ENCODE measurements around the gene PCSK1N.

PCSK1N gene, protein sequence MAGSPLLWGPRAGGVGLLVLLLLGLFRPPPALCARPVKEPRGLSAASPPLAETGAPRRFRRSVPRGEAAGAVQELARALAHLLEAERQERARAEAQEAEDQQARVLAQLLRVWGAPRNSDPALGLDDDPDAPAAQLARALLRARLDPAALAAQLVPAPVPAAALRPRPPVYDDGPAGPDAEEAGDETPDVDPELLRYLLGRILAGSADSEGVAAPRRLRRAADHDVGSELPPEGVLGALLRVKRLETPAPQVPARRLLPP

DNA sequence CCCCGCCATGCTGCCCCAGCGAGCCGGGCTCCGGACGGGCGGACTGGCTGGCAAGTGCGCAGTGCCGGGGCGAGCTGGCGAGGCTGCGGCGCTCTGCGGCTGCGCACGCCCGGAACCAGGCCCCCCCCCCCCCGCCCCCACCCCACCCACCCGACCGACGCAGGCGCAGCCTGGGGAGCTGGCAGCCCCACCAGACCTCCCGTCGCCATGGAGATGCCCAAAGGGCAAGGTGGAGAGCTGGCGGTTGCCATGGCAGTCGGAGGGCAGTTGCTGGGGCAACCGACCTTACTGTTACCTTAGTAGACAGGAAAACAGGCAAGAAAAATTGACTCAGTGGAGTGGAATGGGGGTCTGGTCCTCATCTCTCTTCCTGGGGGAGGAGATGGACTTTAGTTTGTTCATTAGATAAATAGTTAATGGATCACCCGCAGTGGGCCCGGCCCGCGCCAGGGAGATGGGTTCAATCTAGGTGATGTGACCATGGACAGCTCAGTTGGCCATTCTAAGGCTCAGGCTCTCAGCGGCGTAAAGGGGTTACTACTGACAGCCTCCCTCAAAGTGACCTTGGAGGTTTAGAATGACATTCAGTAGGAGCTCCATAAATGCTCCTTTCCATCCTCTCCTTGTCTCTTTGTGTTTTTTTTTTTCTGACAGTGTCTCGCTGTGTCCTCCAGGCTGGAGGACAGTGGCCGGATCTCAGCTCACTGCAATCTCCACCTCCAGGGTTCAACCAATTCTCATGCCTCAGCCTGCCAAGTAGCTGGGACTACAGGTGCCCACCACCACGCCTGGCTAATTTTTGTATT lies at the start of gene PCSK1N:
TSS of gene PCSK1N (minus strand) at position 87 of the 806 bp plus-strand sequence. CDS start at position 9, 78 bp downstream.
- TF ChIP-seq GATA2 (IDR thresholded peaks at IDR 0.05; ENCODE audit: low read depth, low read length) (no peak), GATA3 (IDR thresholded peaks at IDR 0.05; ENCODE audit: low read depth, low read length) (no peak)

DNA sequence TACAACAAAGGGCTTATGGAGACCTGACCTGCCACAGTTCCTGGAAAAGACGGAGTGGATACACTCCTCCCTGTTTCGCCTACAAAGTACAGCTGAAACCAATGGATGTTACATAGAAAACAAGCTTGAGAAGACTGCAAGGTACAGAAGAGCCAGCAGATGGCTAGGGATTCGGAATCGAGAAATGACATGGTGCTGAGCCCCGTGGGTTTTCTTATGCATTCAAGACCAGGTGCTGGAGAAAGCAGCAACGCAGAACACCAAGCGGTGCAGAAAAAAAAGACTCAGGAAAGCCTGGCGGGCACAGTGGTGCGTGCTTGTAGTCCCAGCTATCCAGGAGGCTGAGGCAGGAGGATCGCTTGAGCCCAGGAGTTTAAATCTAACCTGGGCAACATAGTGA lies 48.3 kb upstream of the PCSK1N start:
- TF ChIP-seq GATA2 (IDR thresholded peaks at IDR 0.05; ENCODE audit: low read depth, low read length), result no peak
- no peak for TF ChIP-seq GATA3 (IDR thresholded peaks at IDR 0.05; ENCODE audit: low read depth, low read length)

DNA sequence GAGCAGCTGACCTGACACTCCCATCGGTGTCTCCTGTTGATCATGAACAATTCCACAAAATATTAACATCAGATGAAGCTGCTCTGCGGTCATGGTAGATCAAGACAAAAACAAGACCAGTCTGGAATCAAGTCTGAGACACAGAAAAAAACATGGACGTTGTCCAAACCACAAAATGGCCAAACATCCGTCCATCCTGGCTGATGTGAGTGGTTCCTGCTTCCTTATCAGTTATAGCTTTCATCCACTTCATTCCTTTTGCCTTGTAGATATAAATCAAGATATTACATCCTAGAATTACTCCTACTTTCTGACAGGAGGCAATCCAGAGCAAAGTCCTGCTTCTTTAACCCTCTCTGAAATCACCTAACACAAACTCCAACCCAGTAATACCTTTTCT lies 28.8 kb upstream of the PCSK1N start:
- no peak for TF ChIP-seq GATA3 (IDR thresholded peaks at IDR 0.05; ENCODE audit: low read depth, low read length)
- no peak for TF ChIP-seq GATA2 (IDR thresholded peaks at IDR 0.05; ENCODE audit: low read depth, low read length)

DNA sequence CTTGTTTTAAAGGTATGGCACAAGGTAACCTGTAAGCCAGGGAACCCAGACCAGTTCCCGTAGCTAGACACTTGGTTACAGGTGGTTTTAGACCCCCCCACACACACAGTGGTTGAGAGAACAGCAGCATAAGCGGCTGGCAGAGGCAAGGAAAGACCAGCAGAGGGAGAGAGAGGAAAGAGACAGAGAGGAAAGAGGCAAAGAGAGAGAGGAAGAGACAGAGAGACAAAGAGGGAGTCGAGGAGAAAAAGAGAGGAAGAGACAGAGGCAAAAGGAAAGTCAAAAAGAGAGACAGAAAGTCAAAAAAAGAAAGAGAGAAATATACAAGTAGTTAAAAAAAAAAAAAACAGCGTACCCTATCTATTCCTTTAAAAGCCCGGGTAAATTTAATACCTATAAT lies 19.5 kb upstream of the PCSK1N start:
- TF ChIP-seq GATA2 (IDR thresholded peaks at IDR 0.05; ENCODE audit: low read depth, low read length) (no peak), GATA3 (IDR thresholded peaks at IDR 0.05; ENCODE audit: low read depth, low read length) (no peak)

DNA sequence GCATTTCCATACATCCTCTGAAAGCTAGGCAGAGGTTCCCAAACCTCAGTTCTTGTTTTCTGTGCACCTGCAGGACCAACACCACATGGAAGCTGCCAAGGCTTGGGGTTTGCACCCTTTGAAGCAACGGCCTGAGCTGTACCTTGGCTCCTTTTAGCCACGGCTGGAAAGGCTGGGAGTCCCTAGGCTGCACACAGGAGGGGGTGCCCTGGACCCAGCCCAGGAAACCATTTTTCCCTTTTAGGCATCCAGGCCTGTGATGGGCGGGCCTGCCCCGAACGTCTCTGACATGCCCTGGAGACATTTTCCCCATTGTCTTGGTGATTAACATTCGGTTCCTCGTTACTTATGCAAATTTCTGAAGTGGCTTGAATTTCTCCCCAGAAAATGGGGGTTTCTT lies 17.4 kb upstream of the PCSK1N start:
- TF ChIP-seq GATA3 (IDR thresholded peaks at IDR 0.05; ENCODE audit: low read depth, low read length) (no peak), GATA2 (IDR thresholded peaks at IDR 0.05; ENCODE audit: low read depth, low read length) (no peak)

DNA sequence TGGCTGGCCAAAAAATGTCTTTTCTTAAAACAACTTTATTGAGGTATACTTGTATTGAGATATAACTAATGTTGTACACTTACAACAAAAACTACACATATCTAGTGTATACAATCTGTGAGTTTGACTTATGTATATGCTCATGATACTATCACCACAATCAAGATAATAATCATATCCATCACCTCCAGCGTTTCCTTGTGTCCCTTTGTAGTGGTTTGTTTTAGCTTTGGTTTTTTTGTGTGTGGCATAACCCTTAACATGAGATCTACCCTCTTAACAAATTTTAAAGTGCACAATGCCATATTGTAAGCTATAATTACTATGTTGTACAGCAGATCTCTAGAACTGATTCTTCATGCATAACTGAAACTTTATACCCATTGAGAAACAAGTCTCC lies 13.4 kb upstream of the PCSK1N start:
- TF ChIP-seq GATA3 (IDR thresholded peaks at IDR 0.05; ENCODE audit: low read depth, low read length) (no peak), GATA2 (IDR thresholded peaks at IDR 0.05; ENCODE audit: low read depth, low read length) (no peak)

DNA sequence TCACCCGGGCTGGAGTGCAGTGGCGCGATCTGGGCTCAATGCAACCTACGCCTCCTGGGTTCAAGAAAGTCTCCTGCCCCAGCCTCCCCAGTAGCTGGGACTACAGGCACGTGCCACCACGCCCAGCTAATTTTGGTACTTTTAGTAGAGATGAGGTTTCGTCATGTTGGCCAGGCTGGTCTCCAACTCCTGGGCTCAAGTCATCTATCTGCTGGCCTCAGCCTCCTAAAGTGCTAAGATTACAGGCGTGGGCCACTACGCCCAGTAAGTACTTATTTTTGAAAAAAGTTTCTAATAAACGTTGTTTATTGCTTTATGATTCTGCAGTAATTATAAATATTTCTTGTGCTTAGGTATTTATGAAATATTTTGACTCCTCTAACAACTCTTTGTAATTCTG lies 4.3 kb upstream of the PCSK1N start:
- no peak for TF ChIP-seq GATA2 (IDR thresholded peaks at IDR 0.05; ENCODE audit: low read depth, low read length)
- no peak for TF ChIP-seq GATA3 (IDR thresholded peaks at IDR 0.05; ENCODE audit: low read depth, low read length)

DNA sequence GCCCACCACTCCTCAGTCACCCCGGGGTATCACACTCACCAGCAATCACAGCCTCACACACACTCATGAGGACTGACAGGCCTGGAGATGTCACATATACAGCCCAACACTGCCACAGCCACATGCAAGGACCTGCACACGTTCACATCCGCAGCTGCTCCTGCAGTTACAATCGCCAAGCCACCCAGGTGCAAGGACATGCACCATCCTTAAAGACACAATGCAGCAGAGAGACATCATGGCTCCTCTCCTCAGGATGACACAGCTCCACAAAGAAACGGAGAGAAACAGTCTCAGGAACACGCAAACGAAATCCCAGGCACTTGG lies 1.1 kb downstream of the PCSK1N start:
- TF ChIP-seq GATA3 (IDR thresholded peaks at IDR 0.05; ENCODE audit: low read depth, low read length) (no peak), GATA2 (IDR thresholded peaks at IDR 0.05; ENCODE audit: low read depth, low read length) (no peak)

DNA sequence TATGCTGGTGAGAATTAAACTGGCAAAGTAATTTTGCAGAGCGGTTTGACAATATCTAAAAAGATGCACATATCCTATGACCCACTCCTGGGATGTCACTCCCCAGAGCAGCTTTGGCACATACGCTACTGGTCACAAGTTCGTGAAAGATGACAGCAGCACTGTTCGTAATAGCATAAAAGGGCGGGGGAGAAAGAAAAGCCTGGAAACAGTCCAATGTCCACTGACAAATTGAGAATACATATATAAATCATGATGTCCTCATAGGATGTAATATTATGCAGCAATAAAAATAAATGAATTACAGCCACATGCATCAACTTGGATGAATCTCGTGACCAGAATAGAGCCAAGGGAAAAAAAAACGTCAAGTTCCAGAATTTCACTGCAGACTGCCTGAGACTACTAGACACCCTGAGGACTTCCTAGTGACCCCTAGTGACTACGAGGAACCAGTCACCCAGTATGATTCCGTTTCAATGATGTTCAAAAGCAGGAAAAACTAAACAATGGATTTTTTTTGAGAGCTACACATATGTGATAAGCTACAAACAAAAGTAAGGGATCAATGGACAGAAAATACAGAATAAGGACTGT lies 1.8 kb downstream of the PCSK1N start:
- TF ChIP-seq GATA2 (IDR thresholded peaks at IDR 0.05; ENCODE audit: low read depth, low read length) (no peak), GATA3 (IDR thresholded peaks at IDR 0.05; ENCODE audit: low read depth, low read length) (no peak)

DNA sequence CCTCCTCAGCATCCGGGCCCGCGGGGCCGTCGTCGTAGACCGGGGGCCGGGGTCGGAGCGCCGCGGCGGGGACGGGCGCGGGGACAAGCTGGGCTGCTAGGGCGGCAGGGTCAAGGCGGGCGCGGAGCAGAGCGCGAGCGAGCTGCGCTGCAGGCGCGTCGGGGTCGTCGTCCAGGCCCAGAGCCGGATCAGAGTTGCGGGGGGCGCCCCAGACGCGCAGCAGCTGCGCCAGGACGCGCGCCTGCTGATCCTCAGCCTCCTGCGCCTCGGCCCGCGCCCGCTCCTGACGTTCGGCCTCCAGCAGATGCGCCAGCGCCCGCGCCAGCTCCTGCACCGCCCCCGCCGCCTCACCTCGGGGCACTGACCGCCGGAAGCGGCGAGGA lies 3.5 kb downstream of the PCSK1N start:
- no peak for TF ChIP-seq GATA2 (IDR thresholded peaks at IDR 0.05; ENCODE audit: low read depth, low read length)
- TF ChIP-seq GATA3 (IDR thresholded peaks at IDR 0.05; ENCODE audit: low read depth, low read length), result no peak

DNA sequence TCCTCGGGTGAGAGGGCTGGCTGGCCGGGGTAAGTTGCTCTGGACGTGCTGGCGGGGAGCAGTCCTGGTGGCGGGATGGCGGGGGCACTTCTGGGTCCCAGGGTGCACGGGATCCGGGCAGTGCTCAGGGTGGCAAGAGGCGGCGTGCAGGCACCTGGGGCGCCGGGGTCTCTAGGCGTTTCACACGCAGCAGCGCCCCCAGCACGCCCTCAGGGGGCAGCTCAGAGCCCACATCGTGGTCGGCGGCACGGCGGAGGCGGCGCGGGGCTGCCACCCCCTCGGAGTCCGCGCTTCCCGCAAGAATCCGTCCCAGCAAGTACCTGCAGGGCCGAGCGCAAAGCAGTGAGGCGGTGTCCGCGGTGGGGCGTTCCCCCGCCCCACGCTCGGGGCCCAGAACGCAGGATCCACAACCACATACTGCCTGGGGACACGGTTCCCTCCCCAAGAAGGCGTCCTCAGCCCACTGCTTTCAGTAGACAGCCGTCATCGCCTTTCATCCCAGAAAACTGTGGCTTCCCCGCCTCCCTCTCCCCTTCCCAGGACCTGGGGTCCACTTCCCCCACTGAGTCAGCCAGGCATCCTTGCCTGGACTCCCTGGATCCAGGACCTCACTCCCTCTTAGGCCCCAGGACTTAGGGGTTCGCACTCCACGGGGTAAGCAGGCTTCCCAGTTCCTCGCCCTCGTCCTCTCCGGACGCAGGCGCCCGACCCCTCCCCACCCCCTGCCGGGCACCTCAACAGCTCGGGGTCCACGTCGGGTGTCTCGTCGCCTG lies 4.1 kb downstream of the PCSK1N start:
- TF ChIP-seq GATA3 (IDR thresholded peaks at IDR 0.05; ENCODE audit: low read depth, low read length) (no peak), GATA2 (IDR thresholded peaks at IDR 0.05; ENCODE audit: low read depth, low read length) (no peak)

DNA sequence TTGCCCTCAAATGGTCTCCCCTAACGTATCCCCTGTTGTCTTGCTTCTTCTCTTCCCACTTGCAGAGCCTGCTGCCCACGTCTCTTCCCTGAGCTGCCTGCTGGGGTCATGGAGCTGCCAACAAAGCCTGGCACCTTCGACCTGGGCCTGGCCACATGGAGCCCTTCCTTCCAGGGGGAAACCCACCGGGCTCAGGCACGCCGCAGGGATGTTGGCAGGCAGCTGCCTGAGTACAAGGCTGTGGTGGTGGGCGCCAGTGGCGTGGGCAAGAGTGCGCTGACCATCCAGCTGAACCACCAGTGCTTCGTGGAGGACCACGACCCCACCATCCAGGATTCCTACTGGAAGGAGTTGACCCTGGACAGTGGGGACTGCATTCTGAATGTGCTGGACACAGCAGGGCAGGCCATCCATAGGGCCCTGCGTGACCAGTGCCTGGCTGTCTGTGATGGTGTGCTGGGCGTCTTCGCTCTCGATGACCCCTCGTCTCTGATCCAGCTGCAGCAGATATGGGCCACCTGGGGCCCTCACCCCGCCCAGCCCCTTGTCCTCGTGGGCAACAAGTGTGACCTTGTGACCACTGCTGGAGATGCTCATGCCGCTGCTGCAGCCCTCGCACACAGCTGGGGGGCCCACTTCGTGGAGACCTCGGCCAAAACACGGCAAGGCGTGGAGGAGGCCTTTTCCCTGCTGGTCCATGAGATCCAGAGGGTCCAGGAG lies 6.2 kb downstream of the PCSK1N start:
- TF ChIP-seq GATA2 (IDR thresholded peaks at IDR 0.05; ENCODE audit: low read depth, low read length), result no peak
- TF ChIP-seq GATA3 (IDR thresholded peaks at IDR 0.05; ENCODE audit: low read depth, low read length), result no peak

DNA sequence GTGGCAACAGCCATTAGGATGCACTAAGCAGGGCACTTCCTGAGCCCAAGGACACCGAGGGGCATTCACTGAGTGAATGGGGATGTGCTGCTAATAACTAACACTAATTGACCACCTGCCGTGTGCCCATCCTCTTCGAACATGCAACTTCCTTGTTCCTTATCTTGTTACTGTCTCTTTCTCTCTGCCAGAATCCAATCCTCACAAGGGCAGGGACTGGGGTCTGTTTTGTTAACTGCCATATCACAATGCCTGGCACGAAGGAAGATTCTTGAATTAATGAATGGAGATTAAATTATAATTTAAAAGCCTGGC lies 7.8 kb downstream of the PCSK1N start:
- TF ChIP-seq GATA2 (IDR thresholded peaks at IDR 0.05; ENCODE audit: low read depth, low read length) (no peak), GATA3 (IDR thresholded peaks at IDR 0.05; ENCODE audit: low read depth, low read length) (no peak)
